H1 (cell line): ENCODE measurements around the gene CPSF7. TPM values are rescaled to one million over a fixed set of nuclear protein-coding genes. Genes with fewer than 3 reads are reported as not detected.

Source experiments
- CTCF ChIA-PET: fragments of 300-600 bp; sonication (Branson Sonifier 250); formaldehyde crosslinking; loops from one replicate; lab custom pipeline; 2021; ENCODE audit not compliant: partially characterized antibody; lab: Charles Lee
- POLR2A ChIA-PET: fragments of 300-600 bp; sonication (Branson Sonifier 250); formaldehyde crosslinking; loops from one replicate; lab custom pipeline; 2021; ENCODE audit warnings: inconsistent platforms; ENCODE audit not compliant: partially characterized antibody; lab: Charles Lee
- DNase-seq, 2 experiments: peaks; one replicate each; pipeline versions ENCODE4 v3.0.0 to v3.0.0-alpha.2; 2010 to 2022; ENCODE audit warnings: low spot score in 2 of 2, low read depth in 1 of 2, mixed read lengths in 1 of 2
- FAIRE-seq: peaks from 2 replicates; lab custom pipeline; 2011; peaks lifted over from hg19 to GRCh38; lab: Jason Lieb, UNC
- H2AFZ ChIP-seq: 2 replicates; pipeline ENCODE4 v1.8.1; 2012; ENCODE audit warnings: low read length, inconsistent platforms
- H2AK5ac ChIP-seq: 2 replicates; pipeline ENCODE4 v1.6.1; 2013; ENCODE audit warnings: low read depth, low read length
- H2BK120ac ChIP-seq: replicated peaks from 2 replicates; pipeline ENCODE3; 2013; ENCODE audit warnings: low read depth, low read length, inconsistent platforms
- H2BK12ac ChIP-seq: 2 replicates; pipeline ENCODE4 v1.6.1; 2013; ENCODE audit warnings: low read depth, low read length
- H2BK15ac ChIP-seq: 2 replicates; pipeline ENCODE4 v1.6.1; 2013; ENCODE audit warnings: low read length
- H2BK20ac ChIP-seq: 2 replicates; pipeline ENCODE4 v1.6.1; 2013; ENCODE audit warnings: low read length
- H2BK5ac ChIP-seq: 2 replicates; pipeline ENCODE4 v1.6.1; 2013; ENCODE audit warnings: low read depth, low read length
- H3K14ac ChIP-seq: 2 replicates; pipeline ENCODE4 v1.6.1; 2013; ENCODE audit warnings: inconsistent platforms; ENCODE audit not compliant: insufficient read length
- H3K18ac ChIP-seq: 2 replicates; pipeline ENCODE4 v1.6.1; 2013; ENCODE audit warnings: low read length; ENCODE audit errors: extremely low read depth
- H3K23ac ChIP-seq: 2 replicates; pipeline ENCODE4 v1.6.1; 2013; ENCODE audit warnings: inconsistent platforms; ENCODE audit not compliant: insufficient read length
- H3K23me2 ChIP-seq: 2 replicates; pipeline ENCODE4 v1.6.1; 2013; ENCODE audit warnings: low read depth, low read length
- H3K27ac ChIP-seq: 2 replicates; pipeline ENCODE4 v1.6.1; 2011; ENCODE audit warnings: low read depth, low read length, inconsistent platforms
- H3K27me3 ChIP-seq, 4 experiments: replicated peaks in 1 of 4; 1 replicate in 1 of 4; 2 replicates in 3 of 4; pipeline versions ENCODE4 v1.6.1 to v1.8.1; 2011 to 2013; ENCODE audit warnings: low read length in 3 of 4, mild to moderate bottlenecking in 3 of 4, inconsistent platforms in 2 of 4, mixed read lengths in 2 of 4, moderate library complexity in 1 of 4; ENCODE audit not compliant: control insufficient read depth in 3 of 4, insufficient read depth in 3 of 4; ENCODE audit errors: extremely low read depth in 1 of 4
- H3K36me3 ChIP-seq, 4 experiments: 2 replicates each; pipeline versions ENCODE4 v1.6.1 to v1.8.1; 2011 to 2013; ENCODE audit warnings: mild to moderate bottlenecking in 4 of 4, low read length in 3 of 4, moderate library complexity in 2 of 4, control low read depth in 1 of 4, inconsistent platforms in 1 of 4; ENCODE audit not compliant: insufficient read depth in 4 of 4, control insufficient read depth in 2 of 4
- H3K4ac ChIP-seq: replicated peaks from 2 replicates; pipeline ENCODE3; 2013; ENCODE audit warnings: low read length, low read depth, mixed read lengths, inconsistent platforms; ENCODE audit not compliant: insufficient read length
- H3K4me1 ChIP-seq, 4 experiments: replicated peaks in 1 of 4; 1 replicate in 1 of 4; 2 replicates in 3 of 4; pipeline versions ENCODE4 v1.6.1 to v1.8.1; 2011 to 2013; ENCODE audit warnings: low read length in 3 of 4, inconsistent platforms in 2 of 4, mixed read lengths in 1 of 4; ENCODE audit not compliant: insufficient read depth in 4 of 4, control insufficient read depth in 3 of 4
- H3K4me2 ChIP-seq, 2 experiments: 2 replicates each; pipeline versions ENCODE4 v1.6.1 to v1.8.1; 2011 to 2013; ENCODE audit warnings: low read depth in 2 of 2, low read length in 2 of 2, control low read depth in 1 of 2, inconsistent platforms in 1 of 2, mild to moderate bottlenecking in 1 of 2; ENCODE audit not compliant: insufficient read depth in 1 of 2
- H3K4me3 ChIP-seq, 4 experiments: fragments of 200-600, 300-600 bp in 1 of 4; sonication (generic), shearing (Covaris generic), sonication (Bioruptor Twin) in 1 of 4; 2 replicates each; pipeline versions ENCODE4 v1.5.1 to v1.8.1; 2011 to 2016; ENCODE audit warnings: low read length in 4 of 4, low read depth in 3 of 4, control low read depth in 2 of 4, inconsistent platforms in 2 of 4, mild to moderate bottlenecking in 2 of 4, mixed read lengths in 1 of 4, moderate library complexity in 1 of 4; ENCODE audit not compliant: insufficient read depth in 2 of 4; ENCODE audit errors: extremely low read depth in 1 of 4
- H3K56ac ChIP-seq: replicated peaks from 2 replicates; pipeline ENCODE3; 2013; ENCODE audit warnings: low read depth, mild to moderate bottlenecking, mixed read lengths, low read length, inconsistent platforms; ENCODE audit not compliant: insufficient read length
- H3K79me1 ChIP-seq: 2 replicates; pipeline ENCODE4 v1.6.1; 2013; ENCODE audit warnings: low read depth, low read length, control low read depth
- H3K79me2 ChIP-seq, 2 experiments: 2 replicates each; pipeline versions ENCODE4 v1.6.1 to v1.8.1; 2012 to 2013; ENCODE audit warnings: low read length in 2 of 2, mild to moderate bottlenecking in 2 of 2, inconsistent platforms in 1 of 2; ENCODE audit not compliant: insufficient read depth in 2 of 2, control insufficient read depth in 1 of 2
- H3K9ac ChIP-seq, 4 experiments: replicated peaks in 1 of 4; 1 replicate in 1 of 4; 2 replicates in 3 of 4; pipeline versions ENCODE4 v1.6.1 to v1.8.1; 2011 to 2013; ENCODE audit warnings: low read depth in 3 of 4, low read length in 3 of 4, control low read depth in 2 of 4, mild to moderate bottlenecking in 2 of 4, moderate library complexity in 2 of 4, inconsistent platforms in 1 of 4; ENCODE audit errors: extremely low read depth in 1 of 4
- H3K9me3 ChIP-seq, 2 experiments: 2 replicates each; pipeline versions ENCODE4 v1.6.1 to v1.8.1; 2012 to 2013; ENCODE audit warnings: mild to moderate bottlenecking in 2 of 2, moderate library complexity in 2 of 2, control low read depth in 1 of 2, inconsistent platforms in 1 of 2, low read depth in 1 of 2, low read length in 1 of 2, mixed read lengths in 1 of 2; ENCODE audit not compliant: insufficient read depth in 2 of 2
- H4K20me1 ChIP-seq, 2 experiments: replicated peaks in 1 of 2; 2 replicates each; pipeline versions ENCODE3 to v1.8.1; 2011 to 2013; ENCODE audit warnings: inconsistent platforms in 2 of 2, low read length in 2 of 2, mild to moderate bottlenecking in 1 of 2; ENCODE audit not compliant: insufficient read depth in 2 of 2, control insufficient read depth in 1 of 2
- H4K5ac ChIP-seq: 2 replicates; pipeline ENCODE4 v1.6.1; 2013; ENCODE audit warnings: low read length, low read depth, mixed read lengths, inconsistent platforms; ENCODE audit not compliant: insufficient read length
- H4K8ac ChIP-seq: 2 replicates; pipeline ENCODE4 v1.8.0; 2013; ENCODE audit warnings: mild to moderate bottlenecking, moderate library complexity, low read length, inconsistent platforms; ENCODE audit not compliant: insufficient read depth; ENCODE audit errors: extremely low read depth
- H4K91ac ChIP-seq: replicated peaks from 2 replicates; pipeline ENCODE3; 2013; ENCODE audit warnings: low read length, mixed read lengths, inconsistent platforms; ENCODE audit not compliant: insufficient read length
- EGR1 ChIP-seq: IDR thresholded peaks from 2 replicates; pipeline ENCODE4 v1.6.1; 2011; ENCODE audit warnings: low read depth, low read length, borderline replicate concordance
- EZH2 ChIP-seq: fragments of 200-600 bp; sonication (generic); IDR thresholded peaks from 2 replicates; pipeline ENCODE4 v1.7.1; 2012; ENCODE audit warnings: low read depth, mild to moderate bottlenecking, moderate library complexity, low read length, inconsistent platforms; ENCODE audit not compliant: severe bottlenecking
- MAFK ChIP-seq: IDR thresholded peaks from 2 replicates; pipeline ENCODE4 v1.6.1; 2012; ENCODE audit warnings: low read depth, mild to moderate bottlenecking, improper control_type of control experiment, low read length
- POLR2A ChIP-seq, 2 experiments: IDR thresholded peaks; 1 replicate in 1 of 2; 2 replicates in 1 of 2; pipeline ENCODE4 v1.6.1; 2011; ENCODE audit warnings: low read depth in 2 of 2, low read length in 2 of 2, mild to moderate bottlenecking in 2 of 2; ENCODE audit errors: control extremely low read depth in 1 of 2
- TCF12 ChIP-seq: IDR thresholded peaks from 2 replicates; pipeline ENCODE4 v1.6.1; 2011; ENCODE audit warnings: low read depth, mild to moderate bottlenecking, low read length
- WGBS, 2 experiments: shearing (Covaris generic) in 1 of 2; methylation state at CpG; one replicate each; pipeline versions ENCODE4 v1.1.6 to v1.1.7; 2013 to 2015; ENCODE audit warnings: low lambda C conversion rate in 2 of 2, mixed read lengths in 2 of 2, inconsistent platforms in 1 of 2, low coverage in 1 of 2, missing lambda C conversion rate in 1 of 2; ENCODE audit not compliant: insufficient replicate concordance in 2 of 2, insufficient coverage in 1 of 2, insufficient read length in 1 of 2; ENCODE audit errors: extremely low coverage in 1 of 2, missing lambda C conversion rate in 1 of 2; 5-methylcytosine and 5-hydroxymethylcytosine counted together
- polyA plus RNA-seq, 7 experiments: library from polyadenylated mRNA; depleted of rRNA in 3 of 7; stranded (reverse) in 5 of 7; unstranded in 2 of 7; fragments of >200 nt in 5 of 7; fragments of 200-250 nt in 2 of 7; gene quantifications; 1 replicate in 5 of 7; 2 replicates in 1 of 7; 4 replicates in 1 of 7; pipeline versions ENCODE4 v1.2.1 to v1.2.3, GENCODE V29; 2011 to 2013; ENCODE audit warnings: missing spikeins in 2 of 7, mixed read lengths in 2 of 7
- total RNA-seq: library from RNA; stranded (reverse); fragmentation: NEBNext Ultra II Directional; extraction: Animal tissue kit (Norgen Biotek cat#: 25700); gene quantifications from 2 replicates; pipeline ENCODE4 v1.2.1, GENCODE V29; 2021

The CPSF7 gene
- total and polyA plus RNA-seq, 2 of the 8 experiments (the other 6 are each of a cell fraction or from before 2014, with no cell fraction given): 95.9 to 122 TPM

DNA sequence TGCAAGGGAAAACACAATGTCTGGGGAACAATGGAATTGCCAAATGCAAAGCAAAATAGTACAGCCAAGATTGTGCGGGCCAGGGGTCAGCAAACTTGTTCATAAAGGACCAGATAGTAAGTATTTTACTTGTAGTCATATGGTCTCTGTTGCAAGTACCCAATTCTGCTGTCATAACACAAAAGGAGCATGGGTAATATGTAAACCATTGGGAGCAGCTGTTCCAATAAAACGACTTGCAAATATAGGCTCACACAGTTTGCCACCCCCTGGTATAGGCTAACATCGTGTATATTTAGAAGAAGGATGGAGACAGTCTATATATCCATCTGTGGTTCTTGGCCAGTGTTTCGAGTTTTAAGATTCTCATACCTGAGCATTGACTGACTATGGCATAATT is 15.7 kb upstream of the CPSF7 start:
- no peak overlapping the region for H2BK20ac ChIP-seq

More for the DNA sequence above, 15.7 kb upstream of the CPSF7 start:
- ChIA-PET POLR2A (interaction anchor here (0.8 to 2.3 kb wide), 10 partner anchors 11 to 85 kb away, joined by 3 to 16 read pairs (median 4); partner anchors contain the start of genes CPSF7, CYB561A3, SDHAF2 and TMEM138), CTCF (interaction anchor here (0.7 to 57.8 kb wide), 32 partner anchors 9 to 248 kb away, joined by 3 to 2106 read pairs (median 4); partner anchors contain the start of genes CPSF7, LRRC10B and SDHAF2)
- H3K4me3 ChIP-seq: no peak overlapping the region
- H3K18ac ChIP-seq: no peak overlapping the region
- H3K9me3 ChIP-seq: no peaks in the 10 kb centered on the region
- peaks cover 0 to 22% of the 10 kb centered on the region in 2 experiments; a peak in 2 of 4 replicates for H3K79me2 ChIP-seq
- peaks cover 6% of the 10 kb centered on the region; the same call in 1 of the 2 replicates for H3K79me1 ChIP-seq
- H2BK12ac ChIP-seq: no peak overlapping the region
- no peaks in the 10 kb centered on the region for H3K23me2 ChIP-seq
- no peak for DNase-seq
- no peak overlapping the region for H2AK5ac ChIP-seq
- no peak overlapping the region for H3K4me2 ChIP-seq
- H2BK5ac ChIP-seq: no peak overlapping the region
- FAIRE-seq: no peak
- 87% methylated on average over 4 of the region's 4 CpGs; no CpG with 5 or more reads in 1 of the 2 experiments for WGBS, 2 experiments
- H3K4me1 ChIP-seq: peaks cover 0 to 3% (median under 1%) of the 10 kb centered on the region in 4 experiments; a peak in 2 of 7 replicates
- no peak overlapping the region for H2AFZ ChIP-seq
- H3K23ac ChIP-seq: no peak overlapping the region
- no peak overlapping the region for H4K5ac ChIP-seq
- TF ChIP-seq POLR2A (IDR thresholded peaks at IDR 0.05; ENCODE audit: control extremely low read depth in 1 of 2, low read depth in 2 of 2, low read length in 2 of 2) (0 out of 3 replicates have a peak, but pooled peaks of 1 of the 2 experiments have one; percentile 4), EGR1 (no peak), TCF12 (no peak), EZH2 (no peak), MAFK (no peak)
- no peak overlapping the region for H2BK120ac ChIP-seq
- peaks cover 7 to 8% of the 10 kb centered on the region in 2 experiments for H4K20me1 ChIP-seq
- H2BK15ac ChIP-seq: no peak overlapping the region
- H4K8ac ChIP-seq: no peak overlapping the region
- no peak overlapping the region for H3K27ac ChIP-seq
- H3K4ac ChIP-seq: no peak overlapping the region
- no peaks in the 10 kb centered on the region for H3K27me3 ChIP-seq
- H4K91ac ChIP-seq: no peak overlapping the region
- H3K36me3 ChIP-seq: peaks cover 14 to 46% (median 28%) of the 10 kb centered on the region in 4 experiments
- H3K56ac ChIP-seq: no peak overlapping the region
- no peak overlapping the region for H3K14ac ChIP-seq
- no peak overlapping the region for H3K9ac ChIP-seq
